ENCODE measurements around the gene RELN.

The RELN gene

GRCh38 chr7:103762877-103763276 lies 226.6 kb downstream of the RELN start:
- Mint-ChIP-seq H3K36me3 (no peaks in the 10 kb centered on the region), H3K4me1 (ENCODE audit: low read depth) (no peaks in the 10 kb centered on the region), H3K27ac (no peak overlapping the region), H3K27me3 (no peaks in the 10 kb centered on the region), H3K4me3 (no peak overlapping the region), H3K9me3 (ENCODE audit: low read depth) (no peaks in the 10 kb centered on the region)

- Mint-ChIP-seq H3K27ac (no peak overlapping the region), H3K9me3 (ENCODE audit: low read depth) (no peaks in the 10 kb centered on the region), H3K27me3 (no peaks in the 10 kb centered on the region), H3K4me1 (ENCODE audit: low read depth) (no peaks in the 10 kb centered on the region), H3K4me3 (no peak overlapping the region), H3K36me3 (no peaks in the 10 kb centered on the region)
Measured at GRCh38 chr7:103762065-103762760, 227.2 kb downstream of the RELN start.

GRCh38 chr7:103752995-103753394 lies 236.5 kb downstream of the RELN start:
- no peak overlapping the region for H3K27ac Mint-ChIP-seq
- H3K36me3 Mint-ChIP-seq, result no peaks in the 10 kb centered on the region
- no peak overlapping the region for H3K4me3 Mint-ChIP-seq
- H3K9me3 Mint-ChIP-seq (ENCODE audit: low read depth), result no peaks in the 10 kb centered on the region
- H3K27me3 Mint-ChIP-seq, result peaks cover 2% of the 10 kb centered on the region
- no peaks in the 10 kb centered on the region for H3K4me1 Mint-ChIP-seq (ENCODE audit: low read depth)

GRCh38 chr7:103751311-103751880 lies 238.1 kb downstream of the RELN start:
- Mint-ChIP-seq H3K9me3 (ENCODE audit: low read depth) (no peaks in the 10 kb centered on the region), H3K27me3 (peaks cover 2% of the 10 kb centered on the region), H3K36me3 (no peaks in the 10 kb centered on the region), H3K27ac (no peak overlapping the region), H3K4me1 (ENCODE audit: low read depth) (no peaks in the 10 kb centered on the region), H3K4me3 (no peak overlapping the region)

GRCh38 chr7:103748680-103749079 lies 240.8 kb downstream of the RELN start:
- Mint-ChIP-seq H3K4me3 (no peak overlapping the region), H3K4me1 (ENCODE audit: low read depth) (no peaks in the 10 kb centered on the region), H3K36me3 (no peaks in the 10 kb centered on the region), H3K27me3 (no peaks in the 10 kb centered on the region), H3K9me3 (ENCODE audit: low read depth) (no peaks in the 10 kb centered on the region), H3K27ac (no peak overlapping the region)

GRCh38 chr7:103735377-103735776 lies 254.1 kb downstream of the RELN start:
- H3K36me3 Mint-ChIP-seq, result no peaks in the 10 kb centered on the region
- H3K27ac Mint-ChIP-seq, result no peak overlapping the region
- no peaks in the 10 kb centered on the region for H3K9me3 Mint-ChIP-seq (ENCODE audit: low read depth)
- no peaks in the 10 kb centered on the region for H3K4me1 Mint-ChIP-seq (ENCODE audit: low read depth)
- H3K27me3 Mint-ChIP-seq, result no peaks in the 10 kb centered on the region
- no peak overlapping the region for H3K4me3 Mint-ChIP-seq

GRCh38 chr7:103731169-103731568 lies 258.3 kb downstream of the RELN start:
- H3K27me3 Mint-ChIP-seq, result no peaks in the 10 kb centered on the region
- no peaks in the 10 kb centered on the region for H3K9me3 Mint-ChIP-seq (ENCODE audit: low read depth)
- H3K4me3 Mint-ChIP-seq, result no peak overlapping the region
- H3K27ac Mint-ChIP-seq, result no peak overlapping the region
- H3K4me1 Mint-ChIP-seq (ENCODE audit: low read depth), result no peaks in the 10 kb centered on the region
- H3K36me3 Mint-ChIP-seq, result no peaks in the 10 kb centered on the region

GRCh38 chr7:103729026-103729425 lies 260.4 kb downstream of the RELN start:
- no peaks in the 10 kb centered on the region for H3K4me1 Mint-ChIP-seq (ENCODE audit: low read depth)
- no peaks in the 10 kb centered on the region for H3K9me3 Mint-ChIP-seq (ENCODE audit: low read depth)
- no peaks in the 10 kb centered on the region for H3K36me3 Mint-ChIP-seq
- no peak overlapping the region for H3K4me3 Mint-ChIP-seq
- H3K27ac Mint-ChIP-seq, result no peak overlapping the region
- no peaks in the 10 kb centered on the region for H3K27me3 Mint-ChIP-seq

GRCh38 chr7:103727982-103728610 lies 261.4 kb downstream of the RELN start:
- no peaks in the 10 kb centered on the region for H3K36me3 Mint-ChIP-seq
- no peaks in the 10 kb centered on the region for H3K4me1 Mint-ChIP-seq (ENCODE audit: low read depth)
- no peaks in the 10 kb centered on the region for H3K9me3 Mint-ChIP-seq (ENCODE audit: low read depth)
- H3K27ac Mint-ChIP-seq, result no peak overlapping the region
- H3K27me3 Mint-ChIP-seq, result no peaks in the 10 kb centered on the region
- H3K4me3 Mint-ChIP-seq, result no peak overlapping the region

- Mint-ChIP-seq H3K27ac (no peak overlapping the region), H3K27me3 (peaks cover 6% of the 10 kb centered on the region), H3K4me3 (no peak overlapping the region), H3K9me3 (ENCODE audit: low read depth) (no peaks in the 10 kb centered on the region), H3K36me3 (no peaks in the 10 kb centered on the region), H3K4me1 (ENCODE audit: low read depth) (no peaks in the 10 kb centered on the region)
Measured at GRCh38 chr7:103719070-103719469, 270.4 kb downstream of the RELN start.

GRCh38 chr7:103718482-103719061 lies 270.9 kb downstream of the RELN start:
- H3K27me3 Mint-ChIP-seq, result peaks cover 8% of the 10 kb centered on the region
- no peak overlapping the region for H3K27ac Mint-ChIP-seq
- no peaks in the 10 kb centered on the region for H3K9me3 Mint-ChIP-seq (ENCODE audit: low read depth)
- H3K36me3 Mint-ChIP-seq, result no peaks in the 10 kb centered on the region
- no peak overlapping the region for H3K4me3 Mint-ChIP-seq
- H3K4me1 Mint-ChIP-seq (ENCODE audit: low read depth), result no peaks in the 10 kb centered on the region

GRCh38 chr7:103717574-103717973 lies 271.9 kb downstream of the RELN start:
- no peak overlapping the region for H3K27ac Mint-ChIP-seq
- H3K4me3 Mint-ChIP-seq, result no peak overlapping the region

GRCh38 chr7:103715376-103716120 lies 273.9 kb downstream of the RELN start:
- no peaks in the 10 kb centered on the region for H3K4me1 Mint-ChIP-seq (ENCODE audit: low read depth)
- no peak overlapping the region for H3K4me3 Mint-ChIP-seq
- peaks cover 8% of the 10 kb centered on the region for H3K27me3 Mint-ChIP-seq
- H3K27ac Mint-ChIP-seq, result no peak overlapping the region
- H3K9me3 Mint-ChIP-seq (ENCODE audit: low read depth), result no peaks in the 10 kb centered on the region
- no peaks in the 10 kb centered on the region for H3K36me3 Mint-ChIP-seq

More at GRCh38 chr7:103717574-103717973, 271.9 kb downstream of the RELN start:
- Mint-ChIP-seq H3K27me3 (peaks cover 8% of the 10 kb centered on the region), H3K36me3 (no peaks in the 10 kb centered on the region), H3K4me1 (ENCODE audit: low read depth) (no peaks in the 10 kb centered on the region), H3K9me3 (ENCODE audit: low read depth) (no peaks in the 10 kb centered on the region)

- H3K4me3 Mint-ChIP-seq, result no peak overlapping the region
- H3K27ac Mint-ChIP-seq, result no peak overlapping the region
- no peaks in the 10 kb centered on the region for H3K36me3 Mint-ChIP-seq
- no peaks in the 10 kb centered on the region for H3K9me3 Mint-ChIP-seq (ENCODE audit: low read depth)
- H3K27me3 Mint-ChIP-seq, result peaks cover 5% of the 10 kb centered on the region
- no peaks in the 10 kb centered on the region for H3K4me1 Mint-ChIP-seq (ENCODE audit: low read depth)
Measured at GRCh38 chr7:103714376-103714927, 275.0 kb downstream of the RELN start.
